LNCaP clone FGC (cell line): Measurements from ENCODE around the gene TTC23L.

Source experiments
- DNase-seq: peaks from one replicate; pipeline ENCODE4 v3.0.0-alpha.2; 2011; ENCODE audit warnings: low read depth
- H3K4me3 ChIP-seq: 2 replicates; pipeline ENCODE4 v1.5.1; 2011; ENCODE audit warnings: mild to moderate bottlenecking, low read depth, low read length, control low read depth
- TF ChIP-seq, protein P1 (sequence below): IDR thresholded peaks from 2 replicates; pipeline ENCODE4 v1.5.1; 2012; ENCODE audit warnings: mild to moderate bottlenecking; ENCODE audit not compliant: control insufficient read depth, insufficient read depth; ENCODE audit errors: extremely low read depth

Gene TTC23L

DNA sequence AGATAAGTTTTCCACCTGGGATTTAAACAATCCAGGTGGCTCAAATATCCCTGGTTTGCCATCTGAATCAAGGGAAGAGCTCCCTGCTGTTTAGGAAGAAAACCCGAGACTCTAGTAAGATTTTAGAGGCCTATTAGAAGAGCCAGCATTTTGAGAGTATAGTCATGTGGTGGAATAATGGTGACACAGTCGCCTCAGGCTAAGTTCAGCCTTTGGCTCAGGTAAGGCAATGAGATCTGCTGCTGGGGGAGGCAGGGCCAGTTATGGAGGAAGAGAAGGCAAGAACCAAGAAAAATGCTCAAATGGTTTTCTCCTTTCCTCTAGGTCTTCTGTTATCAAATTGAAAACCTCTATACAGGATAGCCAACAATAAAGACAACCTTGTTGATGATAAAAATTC is 60.1 kb downstream of the TTC23L start:
- TF ChIP-seq, protein P1, sequence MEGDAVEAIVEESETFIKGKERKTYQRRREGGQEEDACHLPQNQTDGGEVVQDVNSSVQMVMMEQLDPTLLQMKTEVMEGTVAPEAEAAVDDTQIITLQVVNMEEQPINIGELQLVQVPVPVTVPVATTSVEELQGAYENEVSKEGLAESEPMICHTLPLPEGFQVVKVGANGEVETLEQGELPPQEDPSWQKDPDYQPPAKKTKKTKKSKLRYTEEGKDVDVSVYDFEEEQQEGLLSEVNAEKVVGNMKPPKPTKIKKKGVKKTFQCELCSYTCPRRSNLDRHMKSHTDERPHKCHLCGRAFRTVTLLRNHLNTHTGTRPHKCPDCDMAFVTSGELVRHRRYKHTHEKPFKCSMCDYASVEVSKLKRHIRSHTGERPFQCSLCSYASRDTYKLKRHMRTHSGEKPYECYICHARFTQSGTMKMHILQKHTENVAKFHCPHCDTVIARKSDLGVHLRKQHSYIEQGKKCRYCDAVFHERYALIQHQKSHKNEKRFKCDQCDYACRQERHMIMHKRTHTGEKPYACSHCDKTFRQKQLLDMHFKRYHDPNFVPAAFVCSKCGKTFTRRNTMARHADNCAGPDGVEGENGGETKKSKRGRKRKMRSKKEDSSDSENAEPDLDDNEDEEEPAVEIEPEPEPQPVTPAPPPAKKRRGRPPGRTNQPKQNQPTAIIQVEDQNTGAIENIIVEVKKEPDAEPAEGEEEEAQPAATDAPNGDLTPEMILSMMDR, result no peak
- H3K4me3 ChIP-seq, result no peak overlapping the region
- no peak for DNase-seq

DNA sequence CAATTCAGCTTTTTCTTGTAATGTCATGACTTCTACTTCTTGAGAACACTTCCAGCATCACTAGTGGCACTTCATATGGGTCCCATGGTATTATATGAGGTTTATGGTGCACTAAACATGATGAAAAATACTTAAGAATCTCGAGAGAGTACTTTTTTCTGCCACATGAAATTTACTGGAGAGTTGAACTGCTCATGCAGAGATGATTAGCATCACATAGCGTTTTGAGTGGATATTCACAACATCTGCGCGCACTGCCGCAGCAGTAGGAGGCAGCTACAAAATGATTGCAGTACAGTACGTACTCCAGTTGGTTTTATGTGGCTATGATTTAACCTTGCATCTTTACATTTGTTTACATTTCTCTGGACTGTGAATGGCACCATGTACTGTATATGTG is 61.7 kb downstream of the TTC23L start:
- TF ChIP-seq, protein P1, result no peak
- no peak overlapping the region for H3K4me3 ChIP-seq
- DNase-seq, result no peak

DNA sequence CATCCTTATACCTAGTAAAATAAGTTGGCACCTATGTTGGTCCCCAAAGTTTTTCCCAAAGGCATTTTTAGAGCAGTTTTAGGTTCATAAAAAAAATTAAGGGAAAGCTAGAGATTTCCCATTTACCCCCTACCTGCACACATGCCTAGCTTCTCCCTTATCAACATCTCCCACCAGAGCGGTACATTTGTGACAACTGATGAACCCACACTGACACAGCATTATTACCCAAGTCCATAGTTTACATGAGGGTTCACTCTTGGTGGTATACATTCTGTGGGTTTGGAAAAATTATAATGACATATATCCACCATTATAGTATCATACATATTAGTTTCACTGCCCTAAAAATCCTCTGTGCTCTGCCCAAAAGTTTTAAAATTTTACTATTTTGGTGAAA is 64.3 kb downstream of the TTC23L start:
- TF ChIP-seq, protein P1, result no peak
- DNase-seq, result no peak
- no peak overlapping the region for H3K4me3 ChIP-seq

DNA sequence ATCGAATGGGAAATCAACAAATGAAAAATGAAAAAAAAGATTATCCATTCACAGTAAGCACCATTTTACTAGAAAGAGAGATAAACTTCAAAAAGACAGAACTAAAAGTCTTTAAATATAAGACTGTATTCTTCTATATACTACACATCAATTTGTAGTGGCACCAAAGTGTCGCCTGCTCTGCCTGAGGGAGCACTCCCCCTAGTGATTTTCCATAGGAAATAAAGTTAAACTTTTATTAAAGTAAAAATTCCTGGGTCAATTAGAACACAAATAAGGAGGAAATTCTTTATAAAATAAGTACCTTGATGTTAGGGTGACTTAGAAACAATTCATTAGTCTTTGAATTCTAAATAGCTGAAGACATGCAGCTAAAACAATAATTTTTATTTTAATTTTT is 66.6 kb downstream of the TTC23L start:
- no peak for DNase-seq
- TF ChIP-seq, protein P1, result peak; percentile 50
- H3K4me3 ChIP-seq, result no peak overlapping the region

DNA sequence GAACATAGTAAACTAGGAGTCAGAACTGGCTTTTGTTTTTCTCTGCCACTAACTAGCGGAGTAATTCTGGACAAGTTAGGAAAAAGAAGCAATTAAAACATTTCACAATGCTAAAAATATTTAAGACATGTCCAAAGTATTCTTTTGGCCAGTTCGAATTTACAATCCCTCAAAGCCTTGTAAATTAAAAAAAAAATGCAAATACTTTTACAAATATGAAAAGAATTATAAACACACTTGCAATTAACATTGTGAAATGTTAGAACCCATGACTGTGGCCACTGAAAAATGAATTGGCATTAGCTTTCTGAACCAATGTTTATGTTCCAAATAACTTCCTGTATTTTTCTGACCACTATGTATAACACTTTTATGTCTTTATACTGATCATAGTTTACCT is 74.1 kb downstream of the TTC23L start:
- no peak overlapping the region for H3K4me3 ChIP-seq
- TF ChIP-seq, protein P1, result no peak
- DNase-seq, result no peak

DNA sequence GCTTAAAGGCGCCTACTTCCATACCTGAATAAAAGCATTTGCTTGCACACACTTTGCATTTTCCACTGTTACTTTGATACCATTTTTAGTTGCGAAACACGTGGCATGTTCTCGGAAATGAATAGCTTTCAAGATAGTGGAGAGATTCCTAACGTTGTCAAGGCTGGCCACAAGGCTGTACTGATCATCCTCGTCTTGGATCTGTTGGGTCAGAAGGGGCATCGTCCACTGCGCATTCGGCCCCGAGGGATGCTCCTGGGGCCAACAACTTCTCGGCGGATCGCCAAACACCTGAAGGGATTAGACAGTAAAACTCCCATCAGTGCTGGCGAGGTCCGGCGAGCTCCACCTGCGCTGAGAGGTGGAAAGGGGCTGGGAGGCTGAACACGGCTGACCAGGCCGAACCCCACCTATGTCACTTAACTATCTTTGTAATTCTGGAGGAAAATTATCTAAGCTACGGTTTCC is 75.7 kb downstream of the TTC23L start:
- TF ChIP-seq, protein P1, result no peak
- no peak for DNase-seq
- H3K4me3 ChIP-seq, result peak overlapping the region; percentile 96

DNA sequence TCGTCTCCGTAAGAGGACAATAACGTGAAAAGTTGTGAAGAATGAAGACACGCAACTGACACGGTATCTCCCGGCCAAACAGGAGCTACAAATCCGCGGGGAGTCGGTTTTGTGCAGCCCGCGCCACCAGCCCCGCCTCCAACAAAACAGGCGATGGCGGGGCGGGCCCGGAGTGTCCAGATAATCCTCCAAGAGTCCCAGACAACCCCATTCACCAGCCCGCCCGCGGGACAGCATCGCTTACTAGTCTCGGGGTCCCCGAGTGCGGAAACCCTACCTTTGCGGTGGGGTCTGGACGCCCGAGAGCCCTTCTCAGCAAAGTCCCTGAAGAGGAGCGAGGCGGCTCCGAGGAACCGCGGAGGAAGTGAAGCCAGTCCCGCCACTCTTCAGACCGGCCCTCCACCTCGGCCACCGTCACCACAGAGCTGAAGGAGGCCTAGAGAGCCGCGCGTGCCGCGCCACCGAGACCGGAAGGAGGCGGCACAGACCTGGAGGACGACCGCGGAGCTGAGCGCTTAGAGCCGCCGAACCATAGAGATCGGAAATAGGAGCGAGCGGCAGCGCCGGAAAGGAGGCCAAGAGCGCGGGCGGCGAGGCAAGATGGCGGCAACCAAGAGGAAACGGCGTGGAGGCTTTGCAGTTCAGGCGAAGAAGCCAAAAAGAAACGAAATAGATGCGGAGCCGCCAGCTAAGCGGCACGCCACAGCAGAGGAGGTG is 76.3 kb downstream of the TTC23L start, which contains the start of the genes BRIX1 and RAD1:
TSS of gene BRIX1 (plus strand) at position 573 of the 717 bp plus-strand sequence. CDS start at position 601, 28 bp downstream.
TSS of gene RAD1 (minus strand) at position 366 of the 717 bp plus-strand sequence. CDS start 612 bp downstream, outside the sequence.
- TF ChIP-seq, protein P1, result no peak
- peak within 1 kb of the TSS; percentile 96 for H3K4me3 ChIP-seq
- peak; percentile 92 for DNase-seq
